Uterus (tissue), 4 donors: ENCODE measurements around the gene NFKBIZ. TPM values are rescaled to one million over a fixed set of nuclear protein-coding genes. Genes with fewer than 3 reads are reported as not detected.

Source experiments
- DNase-seq, 2 donors: peaks; one replicate each; pipeline ENCODE4 v3.0.0-alpha.2; 2019 to 2020
- H3K27ac ChIP-seq, 2 donors: fragments of 200-600 bp; sonication (generic); 1 replicate in 1 of 2; 2 replicates in 1 of 2; pipeline ENCODE4 v1.5.1; 2016 to 2018
- H3K27me3 ChIP-seq, 2 donors: fragments of 200-600 bp; sonication (generic); one replicate each; pipeline ENCODE4 v1.5.1; 2018 to 2019; ENCODE audit warnings: control low read depth in 1 of 2
- H3K36me3 ChIP-seq, 2 donors: fragments of 200-600 bp; sonication (generic); one replicate each; pipeline ENCODE4 v1.5.1; 2019; ENCODE audit warnings: control low read depth in 1 of 2
- H3K4me1 ChIP-seq, 2 donors: fragments of 200-600 bp; sonication (generic); one replicate each; pipeline ENCODE4 v1.5.1; 2018 to 2019; ENCODE audit warnings: control low read depth in 1 of 2
- H3K4me3 ChIP-seq, 2 donors: fragments of 200-600 bp; sonication (generic); 1 replicate in 1 of 2; 2 replicates in 1 of 2; pipeline ENCODE4 v1.5.1; 2018 to 2019; ENCODE audit warnings: mild to moderate bottlenecking in 1 of 2
- H3K9me3 ChIP-seq, 2 donors: fragments of 200-600 bp; sonication (generic); one replicate each; pipeline ENCODE4 v1.5.1; 2019; ENCODE audit warnings: control low read depth in 1 of 2
- CTCF ChIP-seq, 4 experiments: fragments of 200-600 bp in 2 of 4; fragments of 450-650 bp in 2 of 4; sonication (generic) in 2 of 4; IDR thresholded peaks; one replicate each; pipeline ENCODE4 v1.5.1; 2016 to 2019; ENCODE audit warnings: antibody characterized with exemption in 4 of 4, mild to moderate bottlenecking in 2 of 4, moderate library complexity in 1 of 4
- POLR2A ChIP-seq, 2 donors: fragments of 450-650 bp; IDR thresholded peaks; one replicate each; pipeline ENCODE4 v1.6.1; 2016; ENCODE audit warnings: antibody characterized with exemption in 2 of 2, mild to moderate bottlenecking in 1 of 2, moderate library complexity in 1 of 2
- intact Hi-C: fragments of 100-400 bp; cut with DNase I; formaldehyde crosslinking; loops from one replicate; pipeline ENCODE4 v1.15.1; 2023; ENCODE audit warnings: low total_unique reads
- total RNA-seq, 4 donors: library from RNA; depleted of rRNA in 3 of 4; stranded (reverse); fragments of >200 nt in 3 of 4; gene quantifications; one replicate each; pipeline versions ENCODE4 v1.1.0 to v1.2.4, GENCODE V29; 2014 to 2023
- donor health status: DM: yes; HTN: yes; CAD: no.

The NFKBIZ gene
- total RNA-seq, 4 donors from 2014 or later: 10.2 to 119 (median 58.9) TPM

- intact Hi-C loops: no loop called here
- TF ChIP-seq CTCF (IDR thresholded peaks at IDR 0.05) (no peak), POLR2A (IDR thresholded peaks at IDR 0.05) (no peak)
- Histone ChIP-seq H3K27ac (peak overlapping the region; percentile 50 to 58), H3K4me1 (no peaks in the 10 kb centered on the region), H3K36me3 (no peaks in the 10 kb centered on the region), H3K27me3 (no peaks in the 10 kb centered on the region), H3K9me3 (no peaks in the 10 kb centered on the region), H3K4me3 (no peak overlapping the region)
- DNase-seq: no peak
Observed at GRCh38 chr3:101836652-101837598, 12.4 kb upstream of the NFKBIZ start.

GRCh38 chr3:101838691-101839090, 10.6 kb upstream of the NFKBIZ start:
- TF ChIP-seq POLR2A (IDR thresholded peaks at IDR 0.05) (no peak), CTCF (IDR thresholded peaks at IDR 0.05) (no peak)
- Histone ChIP-seq H3K27ac (no peak overlapping the region), H3K9me3 (no peaks in the 10 kb centered on the region), H3K4me1 (no peaks in the 10 kb centered on the region), H3K27me3 (no peaks in the 10 kb centered on the region), H3K4me3 (no peak overlapping the region), H3K36me3 (no peaks in the 10 kb centered on the region)
- no peak for DNase-seq
- intact Hi-C loops: no loop called here

GRCh38 chr3:101840066-101840465, 9.2 kb upstream of the NFKBIZ start:
- TF ChIP-seq CTCF (IDR thresholded peaks at IDR 0.05) (no peak), POLR2A (IDR thresholded peaks at IDR 0.05) (no peak)
- Histone ChIP-seq H3K4me1 (no peaks in the 10 kb centered on the region), H3K9me3 (no peaks in the 10 kb centered on the region), H3K36me3 (no peaks in the 10 kb centered on the region), H3K27ac (no peak overlapping the region), H3K27me3 (no peaks in the 10 kb centered on the region), H3K4me3 (no peak overlapping the region)
- intact Hi-C loops: no loop called here
- no peak for DNase-seq

GRCh38 chr3:101842245-101842934, 6.9 kb upstream of the NFKBIZ start:
- TF ChIP-seq CTCF (IDR thresholded peaks at IDR 0.05) (no peak), POLR2A (IDR thresholded peaks at IDR 0.05) (no peak)
- Histone ChIP-seq H3K9me3 (no peaks in the 10 kb centered on the region), H3K4me3 (no peak overlapping the region), H3K36me3 (no peaks in the 10 kb centered on the region), H3K4me1 (no peaks in the 10 kb centered on the region), H3K27me3 (no peaks in the 10 kb centered on the region), H3K27ac (no peak overlapping the region)
- intact Hi-C loops: no loop called here
- DNase-seq: no peak

- no peak overlapping the region for H3K4me3 ChIP-seq
- H3K9me3 ChIP-seq: no peaks in the 10 kb centered on the region
- TF ChIP-seq CTCF (IDR thresholded peaks at IDR 0.05) (no peak), POLR2A (IDR thresholded peaks at IDR 0.05) (no peak)
- intact Hi-C loops: no loop called here
- DNase-seq: no peak
- no peaks in the 10 kb centered on the region for H3K4me1 ChIP-seq
- H3K27ac ChIP-seq: no peak overlapping the region
- no peaks in the 10 kb centered on the region for H3K36me3 ChIP-seq
- H3K27me3 ChIP-seq: no peaks in the 10 kb centered on the region
Observed at GRCh38 chr3:101842935-101843330, 6.4 kb upstream of the NFKBIZ start.
